B cell (primary cell): ENCODE measurements around the gene CD93.

Source experiments
- CTCF ChIP-seq: fragments of 200-600 bp; IDR thresholded peaks from one replicate; pipeline ENCODE4 v1.8.0; 2022; ENCODE audit warnings: antibody characterized with exemption, mild to moderate bottlenecking
- EZH2 ChIP-seq: IDR thresholded peaks from 2 replicates; pipeline ENCODE4 v1.6.1; 2012; ENCODE audit warnings: borderline replicate concordance, low read depth, mild to moderate bottlenecking, moderate library complexity, low read length; ENCODE audit not compliant: insufficient read depth, poor library complexity, severe bottlenecking

- TF ChIP-seq CTCF (no peak), EZH2 (no peak)
Observed at GRCh38 chr20:23047738-23048214, 38.3 kb downstream of the CD93 start.
